Pons (tissue), 1 donor: Measurements from ENCODE around the gene MYO16.
"Not testable (repeated sequence)": the region's sequence is repeated elsewhere in the genome, so short reads cannot be mapped to it uniquely, and the experiment has no call there.

Experiments
- DNase-seq: peaks from one replicate; pipeline ENCODE4 v3.0.0-alpha.2; 2016; ENCODE audit warnings: low spot score

MYO16 gene

DNA sequence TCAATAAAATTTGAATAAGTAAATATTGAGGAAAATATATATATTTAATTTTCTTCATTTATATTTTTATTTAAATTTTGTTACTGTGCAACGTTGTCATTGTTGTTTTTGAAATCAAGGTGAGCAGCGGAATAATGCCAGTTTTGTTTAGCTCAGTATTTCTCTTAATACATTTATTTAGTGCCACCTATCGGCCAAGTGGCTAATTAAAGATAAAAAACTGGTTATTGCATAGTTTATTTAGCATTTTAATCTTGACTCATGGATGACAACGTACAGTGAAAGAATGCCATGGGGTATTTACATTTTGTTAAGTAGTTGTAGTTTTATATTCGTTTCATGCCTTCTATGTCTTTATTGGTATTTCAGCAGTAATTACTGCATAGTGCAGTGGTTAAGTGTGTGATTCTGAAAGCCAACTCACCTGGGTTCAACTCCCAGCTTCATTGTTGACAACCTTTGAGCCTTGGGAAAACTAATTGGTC, 265.9 kb downstream of the MYO16 start:
- DNase-seq: peak; percentile 67

DNA sequence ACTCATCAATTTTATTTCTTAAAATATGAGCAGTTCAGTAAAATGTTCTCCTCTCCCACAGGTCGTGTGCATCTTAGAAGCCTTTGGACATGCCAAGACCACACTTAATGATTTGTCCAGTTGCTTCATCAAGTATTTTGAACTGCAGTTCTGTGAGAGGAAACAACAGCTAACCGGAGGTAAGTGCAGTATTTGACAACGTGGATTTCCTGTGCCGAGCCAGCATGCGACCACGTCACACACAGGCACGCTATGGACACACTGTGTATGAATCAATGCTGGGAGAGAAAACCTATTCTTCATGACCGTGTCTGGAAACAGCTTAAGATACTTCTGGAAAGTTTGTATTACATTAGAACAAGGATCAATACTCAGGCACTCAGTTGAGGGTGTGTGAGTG, 268.5 kb downstream of the MYO16 start:
- DNase-seq: no peak

DNA sequence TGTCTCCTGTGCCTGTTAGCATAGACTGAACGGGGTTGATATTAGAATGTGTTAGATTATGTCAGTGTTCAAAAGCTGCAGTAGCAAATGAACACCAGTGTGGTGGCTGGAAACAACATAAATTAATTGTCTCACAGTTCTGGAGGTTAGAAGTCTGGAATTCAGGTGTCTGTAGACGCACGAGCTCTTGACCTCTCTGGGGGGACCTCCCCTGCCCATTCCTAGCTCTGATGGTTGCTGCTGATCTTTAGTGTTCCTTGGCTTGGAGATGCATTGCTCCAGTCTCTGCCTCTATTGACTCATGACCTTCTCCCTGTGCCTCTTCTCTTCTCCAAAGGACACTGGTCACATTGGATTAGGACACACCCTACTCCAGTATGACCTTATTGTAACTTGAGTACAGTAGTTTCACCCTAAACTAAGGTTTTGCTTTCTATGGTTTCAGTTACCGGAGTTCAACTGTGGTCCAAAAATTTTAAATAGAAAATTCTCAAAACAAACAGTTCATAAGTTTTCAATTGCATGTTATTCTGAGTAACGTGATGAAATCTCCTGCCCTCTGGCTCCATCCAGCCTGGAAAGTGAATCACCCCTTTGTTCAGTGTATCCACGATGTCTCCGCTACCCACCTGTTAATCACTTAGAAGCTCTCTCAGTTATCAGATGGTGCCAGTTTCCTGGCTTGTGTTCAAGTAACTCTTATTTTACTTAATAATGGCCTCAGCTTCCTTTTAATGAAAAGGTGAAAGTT, 273.2 kb downstream of the MYO16 start:
- DNase-seq: no peak

DNA sequence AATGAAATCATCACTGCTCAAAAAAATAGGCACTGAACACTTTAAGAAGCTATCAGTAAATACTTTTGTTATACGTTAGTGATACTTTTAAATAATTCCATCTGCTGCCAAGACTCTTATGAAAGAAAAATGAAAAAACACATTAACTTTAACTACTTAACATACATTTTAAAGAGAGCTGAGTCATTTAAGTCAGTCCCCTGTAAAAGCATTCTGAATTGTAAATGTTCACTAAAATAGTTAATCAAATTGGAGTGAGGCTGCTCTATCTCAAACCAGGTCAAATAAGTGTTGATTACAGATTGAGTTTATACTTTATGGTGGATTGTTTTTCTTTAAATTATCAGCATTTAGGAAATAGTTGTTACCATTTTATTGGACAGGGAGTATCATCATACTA, 274.2 kb downstream of the MYO16 start:
- DNase-seq: no peak

DNA sequence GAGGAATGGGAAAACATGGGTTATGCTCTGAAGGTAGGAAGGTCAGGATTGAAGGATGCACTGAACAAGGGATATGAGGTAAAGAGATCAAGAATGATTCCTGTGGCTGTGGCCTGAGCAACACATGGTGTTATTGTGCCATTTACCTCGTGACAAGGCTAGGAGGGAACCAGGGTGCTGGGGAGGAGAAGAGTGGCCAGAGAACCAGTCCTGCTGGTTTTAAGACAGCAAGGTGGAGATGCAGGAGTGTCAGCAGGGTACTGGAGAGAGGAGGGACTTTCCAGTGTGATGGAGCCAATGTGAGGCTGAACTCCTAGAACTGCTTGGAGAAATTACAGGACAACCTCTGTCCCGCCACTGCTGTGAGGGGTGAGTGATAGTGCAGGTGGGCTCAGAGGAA, 282.4 kb downstream of the MYO16 start:
- DNase-seq: no peak

DNA sequence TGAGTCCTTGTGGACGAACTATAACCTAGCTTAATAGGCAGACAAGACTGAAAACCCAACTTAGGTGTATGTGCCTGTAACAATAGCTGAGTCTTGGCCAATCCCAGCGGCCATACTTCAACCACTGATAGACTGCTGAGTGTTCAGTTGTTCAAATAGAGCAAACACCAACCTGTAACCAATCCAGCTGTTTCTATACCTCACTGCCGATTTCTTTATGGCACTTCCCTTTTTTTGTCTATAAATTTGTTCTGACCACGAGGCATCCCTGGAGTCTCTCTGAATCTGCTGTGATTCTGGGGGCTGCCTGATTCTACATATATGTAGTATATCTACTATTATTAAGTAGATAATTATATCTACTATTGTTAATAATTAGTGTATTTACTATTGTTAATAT, 284.3 kb downstream of the MYO16 start:
- not testable (repeated sequence) for DNase-seq

DNA sequence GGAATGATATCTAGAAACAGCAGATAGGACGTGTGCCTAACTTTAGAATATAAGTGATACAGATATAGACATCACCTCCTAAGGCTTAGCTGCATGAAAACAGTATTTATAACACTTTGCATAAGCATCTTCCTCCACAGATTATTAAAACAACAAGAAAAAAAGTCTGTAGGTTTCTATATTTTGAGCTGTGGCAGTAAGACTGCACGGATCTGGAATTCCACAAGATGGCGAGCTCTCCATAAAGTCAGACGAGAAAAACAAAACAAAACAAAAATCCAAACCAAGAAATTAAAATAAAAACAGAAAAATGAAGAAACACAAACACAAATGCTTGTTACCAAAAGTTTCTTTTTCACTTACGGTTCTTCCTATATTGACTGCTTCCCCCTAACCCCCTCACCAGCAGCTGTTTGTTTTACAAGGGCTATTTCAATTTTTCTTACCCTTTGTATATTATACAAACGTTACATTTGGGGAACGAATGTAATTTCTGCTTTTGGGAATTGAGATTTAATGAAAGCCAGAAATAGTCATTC, 285.8 kb downstream of the MYO16 start:
- peak; percentile 46 for DNase-seq

DNA sequence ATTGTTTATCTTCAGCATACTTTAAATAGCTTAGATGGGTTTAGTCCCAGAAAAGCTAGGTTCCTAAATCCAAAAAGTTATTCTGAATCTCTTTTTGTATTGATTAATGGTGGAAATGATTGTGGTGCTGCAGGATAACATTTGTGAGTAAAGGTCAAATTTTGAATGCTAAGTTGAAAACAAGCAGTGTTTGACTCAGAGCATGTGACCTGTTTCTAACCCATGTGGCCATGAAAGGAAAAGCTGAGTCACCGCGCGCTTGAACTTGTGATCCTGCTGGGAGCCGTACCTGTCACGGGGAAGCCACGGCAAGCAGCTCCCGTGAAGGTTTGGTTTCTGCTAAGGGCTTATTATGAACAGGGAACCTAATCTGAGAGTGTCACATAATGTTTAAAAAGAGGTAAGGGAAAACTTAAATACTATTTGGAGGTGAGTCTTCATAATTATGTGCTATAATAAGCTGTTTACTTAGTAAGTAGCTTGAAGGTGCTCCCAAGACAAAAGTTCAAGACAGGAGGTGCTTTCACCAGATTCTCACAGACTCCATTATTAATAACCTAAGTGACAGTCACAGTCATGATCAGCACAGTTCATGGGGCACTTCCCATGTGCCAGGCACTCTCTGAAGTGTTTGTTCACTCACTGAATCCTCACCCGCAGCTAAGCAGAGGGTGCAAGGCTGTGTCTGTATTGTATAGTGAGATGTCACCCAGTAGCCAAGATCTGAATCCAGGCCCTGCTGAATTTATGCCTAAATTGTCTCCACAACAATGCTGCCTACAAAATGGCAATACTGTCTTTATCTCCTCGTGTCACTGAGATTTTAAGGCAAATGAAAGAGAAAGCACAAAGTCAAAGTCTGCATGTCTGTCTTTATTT, 286.5 kb downstream of the MYO16 start:
- peak; percentile 82 for DNase-seq

DNA sequence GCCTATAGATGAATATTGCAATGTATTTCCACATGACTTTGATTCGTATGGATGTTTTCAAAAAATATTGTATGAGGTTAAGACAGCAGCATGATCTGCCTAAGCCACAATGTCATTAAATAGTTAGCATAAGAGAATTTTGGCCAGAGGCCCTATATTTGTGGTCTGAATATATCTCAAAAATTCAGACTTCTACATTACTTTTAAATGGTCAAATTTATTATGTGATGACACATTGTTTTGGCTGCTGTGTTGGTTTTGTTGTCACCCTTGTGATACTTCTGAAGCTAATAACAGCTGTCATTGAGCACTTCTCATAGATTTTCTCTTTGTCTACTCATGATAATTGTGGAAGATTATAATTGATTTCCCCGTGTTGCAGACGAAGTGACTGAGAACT, 288.2 kb downstream of the MYO16 start:
- no peak for DNase-seq

DNA sequence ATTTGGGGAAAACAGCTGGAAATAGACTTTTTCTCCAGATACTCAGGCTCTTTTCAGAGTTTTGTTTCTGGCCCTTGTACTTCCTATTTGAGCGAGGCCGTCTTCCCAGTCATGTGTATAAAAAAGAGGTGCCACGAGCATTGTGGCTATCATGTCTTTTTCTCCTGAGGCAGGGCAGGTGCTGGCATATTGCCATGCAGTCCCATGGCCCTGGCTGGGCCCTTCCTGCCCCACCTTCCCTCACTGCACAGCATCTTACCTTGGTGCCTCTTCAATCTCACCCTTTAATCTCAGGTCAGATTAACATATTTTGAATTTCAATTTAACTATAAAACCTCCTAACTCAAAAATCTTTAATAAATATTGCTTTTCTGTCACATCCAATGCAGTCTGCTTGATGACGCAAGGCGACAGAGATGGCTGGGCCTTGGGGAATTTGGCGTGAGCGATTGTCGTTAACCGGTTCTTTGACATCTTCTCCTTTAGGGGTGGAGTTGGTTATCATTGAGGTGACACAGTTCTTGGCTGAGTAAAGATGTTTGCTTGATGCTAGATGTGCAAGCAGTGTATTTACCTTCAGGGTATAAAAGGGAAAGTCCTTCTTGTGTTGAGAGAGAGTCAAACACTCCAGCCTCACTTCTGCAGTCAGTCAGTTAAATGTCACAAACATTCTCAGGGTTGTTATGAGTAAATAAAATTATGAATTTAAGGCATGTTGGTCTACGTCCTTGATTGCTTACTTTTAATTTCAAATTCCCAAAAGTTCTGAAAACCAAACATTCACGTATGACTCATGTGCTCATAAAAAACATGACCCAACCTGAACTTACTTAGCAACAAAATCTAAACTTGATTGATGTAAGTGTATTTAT, 289.9 kb downstream of the MYO16 start:
- no peak for DNase-seq

DNA sequence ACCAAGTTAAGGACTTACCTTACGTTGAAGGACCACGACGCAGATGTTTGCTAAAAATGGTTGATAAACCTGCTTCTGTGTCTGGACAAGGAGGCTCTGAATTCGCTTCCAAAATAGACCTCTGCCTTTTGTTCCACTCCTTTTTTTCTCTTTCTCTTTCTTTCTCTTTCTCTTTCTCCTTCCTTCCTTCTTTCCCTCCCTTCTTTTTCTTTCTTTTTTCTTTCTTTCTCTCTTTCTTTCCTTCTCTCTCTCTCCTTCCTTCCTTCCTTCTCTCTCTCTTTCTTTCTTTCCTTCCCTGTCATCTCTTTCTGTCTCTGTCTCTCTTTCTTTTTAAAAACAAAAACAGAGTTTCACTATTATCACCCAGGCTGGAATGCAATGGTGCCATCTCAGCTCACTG, 290.7 kb downstream of the MYO16 start:
- DNase-seq: no peak

DNA sequence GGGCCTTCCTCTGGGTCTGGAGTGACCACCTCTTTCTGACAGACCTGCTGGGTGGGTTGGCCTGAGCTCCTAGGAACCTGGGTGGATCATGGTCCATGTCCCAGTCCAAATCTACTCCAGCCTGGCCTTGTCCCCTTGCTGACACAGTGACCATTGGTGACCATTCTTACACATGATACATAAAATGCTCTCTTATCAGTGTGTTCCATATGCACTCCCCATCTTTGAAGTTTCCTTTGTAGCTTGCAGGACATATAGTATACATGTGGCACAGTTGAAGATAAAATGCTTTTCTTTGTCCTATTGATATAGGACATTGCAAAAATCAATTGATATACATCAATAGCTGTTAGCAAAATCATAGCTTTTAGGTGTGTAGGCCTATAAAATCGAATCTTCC, 291.8 kb downstream of the MYO16 start:
- DNase-seq: no peak

DNA sequence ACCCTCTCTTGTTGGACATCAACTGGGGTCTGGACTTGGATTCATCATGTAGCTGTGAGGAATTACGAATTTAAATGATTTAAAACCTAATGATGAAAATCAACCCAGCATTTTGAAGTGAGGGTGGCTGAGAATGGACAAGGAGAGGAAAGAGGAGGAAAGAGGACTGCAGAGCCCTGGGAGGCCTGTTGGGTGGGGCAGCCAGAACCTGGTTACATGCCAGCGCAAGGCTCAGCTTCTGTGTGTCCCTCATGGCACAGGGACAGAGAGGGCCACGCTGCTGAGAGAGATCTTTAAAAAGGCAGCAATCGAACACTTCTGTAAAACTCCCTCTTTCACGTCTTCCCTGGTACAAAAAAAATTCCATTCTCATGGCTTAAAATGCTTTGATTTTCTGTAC, 292.7 kb downstream of the MYO16 start:
- DNase-seq: no peak

DNA sequence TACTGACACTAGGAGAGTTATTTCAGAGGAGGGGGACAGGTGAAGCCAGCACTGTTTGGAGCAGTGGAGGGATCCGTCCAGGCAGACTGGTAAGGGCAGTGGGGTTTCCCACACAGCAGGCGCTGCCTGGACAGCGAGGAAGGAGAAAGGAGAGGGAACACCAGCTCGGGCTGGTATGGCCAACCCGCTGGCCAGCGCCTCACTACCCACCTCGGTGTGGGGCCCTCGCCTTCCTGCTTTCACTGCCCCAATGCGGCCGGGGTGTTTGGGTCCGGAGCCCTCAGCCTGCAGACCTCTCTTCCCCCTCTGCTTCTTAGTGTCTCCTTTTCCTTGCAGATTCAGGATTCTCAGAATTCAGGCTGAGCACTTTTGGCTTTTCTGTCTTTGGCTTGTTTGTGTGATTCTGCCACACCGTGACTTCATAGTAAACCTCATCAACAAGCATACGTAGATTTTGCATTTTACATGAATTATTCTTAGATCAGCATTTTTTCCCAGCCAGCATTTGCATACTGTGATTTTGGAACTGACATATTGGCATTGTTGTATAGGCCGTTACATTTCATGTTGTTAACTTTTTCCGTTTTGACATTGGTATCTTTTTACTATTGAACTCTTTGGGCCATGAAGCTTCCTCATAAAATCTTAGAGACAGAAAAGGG, 294.1 kb downstream of the MYO16 start:
- DNase-seq: no peak

DNA sequence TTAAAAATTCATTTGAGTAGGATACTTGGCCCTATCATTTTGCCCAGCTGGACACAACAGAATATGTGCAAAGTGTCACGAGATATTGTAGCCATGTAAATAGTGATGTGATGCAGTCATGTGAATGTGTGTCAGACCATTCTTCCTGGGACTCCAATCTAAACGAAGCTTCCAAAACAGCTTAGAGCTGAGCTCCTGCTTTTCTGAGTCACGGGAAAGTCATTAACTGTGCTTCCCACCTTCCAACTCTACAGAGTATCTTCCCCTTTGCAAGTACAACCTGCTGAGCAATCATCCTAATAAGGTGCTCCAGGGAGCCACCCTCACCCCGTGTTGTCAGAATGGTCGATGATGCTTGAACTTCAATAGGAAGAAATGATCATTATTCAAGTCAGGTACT, 294.7 kb downstream of the MYO16 start:
- DNase-seq: no peak

DNA sequence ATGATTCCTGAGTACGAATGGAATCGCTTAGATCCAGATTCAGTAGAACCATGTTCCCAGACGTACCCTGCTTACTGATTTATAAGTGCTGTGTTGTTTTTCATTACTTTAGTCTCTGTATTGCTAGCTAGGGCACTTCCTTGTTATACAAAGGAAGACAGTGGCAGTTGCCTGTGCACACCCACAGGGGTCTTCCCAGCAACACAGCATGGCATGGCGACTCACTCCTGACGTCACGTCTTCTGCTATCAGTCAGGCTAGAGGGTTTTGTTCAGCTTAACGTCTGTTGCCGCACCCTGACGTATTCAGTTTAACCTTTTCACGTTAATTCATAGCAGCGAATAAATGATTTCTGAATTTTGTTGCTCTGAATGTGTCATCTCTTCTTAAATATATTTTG, 295.1 kb downstream of the MYO16 start:
- DNase-seq: no peak

DNA sequence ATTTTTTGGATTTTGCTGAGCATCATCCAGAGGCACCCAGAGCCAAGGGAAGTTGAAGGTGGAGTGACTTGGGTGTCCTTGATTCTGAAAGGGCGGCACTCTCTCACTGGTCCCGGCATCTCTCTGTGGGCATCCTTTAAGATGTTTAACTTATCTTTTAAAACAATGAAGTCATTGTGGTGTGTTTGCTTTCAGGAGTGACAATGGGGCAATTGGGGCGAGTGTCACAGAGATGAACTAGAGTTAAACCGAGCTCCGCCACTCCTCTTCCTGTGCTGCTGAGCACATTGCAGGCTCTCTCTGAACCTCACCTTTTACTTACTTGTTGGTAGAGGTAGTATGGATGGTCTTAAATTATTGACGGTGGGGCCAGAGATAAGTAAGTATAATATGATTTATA, 295.7 kb downstream of the MYO16 start:
- DNase-seq: peak; percentile 51

DNA sequence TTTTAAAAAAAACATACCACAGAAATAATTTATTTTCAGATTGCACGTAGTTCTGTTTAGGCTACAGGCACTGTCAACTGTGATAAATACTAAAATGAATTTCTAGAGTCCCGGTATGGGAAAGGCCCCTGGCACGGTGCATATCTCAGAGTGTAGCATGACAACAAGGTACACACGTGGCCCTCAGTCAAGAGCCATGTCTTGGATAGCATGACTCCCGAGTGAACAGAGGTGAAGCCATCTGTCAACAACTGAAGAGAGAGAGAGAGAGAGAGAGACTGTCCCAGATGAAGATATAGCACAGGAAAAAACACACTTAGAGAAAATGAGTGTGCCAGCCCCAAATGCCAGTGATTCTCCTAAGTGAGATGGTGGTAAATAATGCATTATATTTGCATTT, 297.5 kb downstream of the MYO16 start:
- no peak for DNase-seq

DNA sequence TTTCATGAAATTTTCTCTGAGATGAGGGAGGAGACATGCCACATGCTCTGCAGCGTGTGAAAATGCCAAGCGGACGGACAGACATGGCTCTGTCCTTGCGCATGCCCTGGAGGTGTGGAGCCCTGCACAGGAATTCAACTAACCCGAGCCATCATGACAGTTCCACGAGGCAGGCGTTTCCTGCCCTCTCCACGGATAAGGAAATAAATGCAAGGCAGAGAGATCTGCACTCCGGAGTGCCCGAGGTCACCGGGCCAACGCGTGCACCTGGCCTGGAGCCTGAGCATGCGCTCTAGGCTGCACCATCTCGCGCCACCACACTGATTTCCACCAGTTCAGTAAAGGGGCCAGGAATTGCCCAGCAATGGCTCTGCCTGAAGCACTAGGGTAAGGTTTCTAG, 298.2 kb downstream of the MYO16 start:
- DNase-seq: no peak

DNA sequence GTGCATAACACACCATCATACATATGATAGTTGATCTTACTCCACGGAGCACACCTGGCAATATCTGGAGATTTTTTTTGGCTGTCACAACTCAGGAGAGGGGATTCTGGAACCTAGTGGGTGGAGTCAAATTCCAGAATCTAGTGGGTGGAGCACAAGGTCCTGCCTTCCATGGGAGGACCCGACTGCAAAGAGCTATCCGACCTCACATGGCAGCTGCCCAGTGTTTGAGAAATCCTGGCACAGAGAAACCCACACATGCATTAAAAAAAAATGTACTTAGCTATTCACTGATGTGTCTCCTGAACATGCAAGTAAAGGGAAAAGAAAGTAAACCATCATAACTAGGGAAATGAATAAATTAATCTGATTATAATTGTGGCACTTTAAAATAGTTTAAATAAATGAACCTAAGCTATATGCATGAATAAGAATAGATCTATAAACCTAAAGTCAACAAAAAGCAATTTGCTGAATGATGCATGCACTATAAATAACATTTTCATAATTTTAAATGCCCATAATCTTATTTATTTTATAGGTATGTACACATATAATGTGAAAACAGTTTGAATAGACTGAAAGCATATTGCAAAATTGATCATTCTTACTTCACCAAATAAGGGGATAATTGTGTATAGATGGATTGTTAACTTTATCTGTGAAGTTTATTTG, 300.3 kb downstream of the MYO16 start:
- no peak for DNase-seq

DNA sequence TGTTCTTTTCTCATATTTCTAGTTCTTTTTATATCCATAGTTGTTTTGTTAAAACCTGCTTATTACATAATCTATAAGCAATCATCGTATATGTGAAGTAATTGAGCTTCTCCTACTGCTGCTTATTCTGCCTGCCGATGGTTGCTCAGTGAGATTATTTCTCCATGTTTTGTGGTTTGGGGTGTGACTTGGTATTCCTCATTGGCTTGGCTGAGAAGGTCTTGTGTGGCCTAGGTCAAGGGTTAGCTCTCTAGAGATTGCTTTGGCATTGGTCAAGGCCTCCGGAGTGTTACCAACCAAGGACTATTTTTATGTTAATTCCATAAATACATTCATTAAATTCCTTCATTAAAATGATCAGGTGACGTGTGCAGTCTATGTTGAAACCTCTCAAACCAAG, 302.8 kb downstream of the MYO16 start:
- DNase-seq: no peak
